Measurements from ENCODE around the gene RNLS.

DNA sequence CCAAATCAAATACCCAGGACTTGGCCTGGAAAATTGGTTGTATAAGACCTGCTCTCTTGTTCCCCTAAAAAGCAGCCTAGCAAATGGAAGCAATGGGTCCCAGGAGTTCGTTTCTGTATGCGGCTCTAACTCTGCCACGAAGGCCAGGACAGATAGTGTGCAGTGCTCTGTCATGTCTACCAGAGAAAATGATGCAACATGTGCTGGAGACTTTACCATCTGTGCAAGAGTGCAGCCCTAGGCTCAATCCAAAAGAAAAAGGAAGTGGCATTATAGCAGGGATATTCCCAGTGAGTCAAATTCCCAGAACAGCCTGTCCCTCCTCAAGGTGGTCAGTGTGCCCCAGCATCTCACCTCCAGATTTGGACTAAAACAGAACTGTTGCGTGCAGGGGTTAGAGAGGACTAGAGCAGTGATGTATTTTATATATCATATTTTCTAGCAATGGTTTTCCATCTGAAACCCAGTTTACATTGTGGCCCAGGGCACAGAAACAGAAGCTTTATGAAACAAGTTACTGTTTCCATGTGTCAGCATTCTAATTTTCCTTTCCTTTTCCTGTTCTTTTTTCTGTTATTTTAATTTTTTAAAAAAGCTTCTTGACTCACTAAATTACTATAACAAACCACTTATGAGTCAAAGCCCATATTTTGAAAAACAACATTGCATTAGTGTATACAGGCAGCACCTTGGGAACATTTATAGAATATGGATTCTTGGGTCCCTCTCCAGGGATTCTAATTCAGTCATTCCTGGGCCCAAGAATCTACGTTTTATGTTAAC lies 311.2 kb downstream of the RNLS start:
- TF ChIP-seq, protein P1, sequence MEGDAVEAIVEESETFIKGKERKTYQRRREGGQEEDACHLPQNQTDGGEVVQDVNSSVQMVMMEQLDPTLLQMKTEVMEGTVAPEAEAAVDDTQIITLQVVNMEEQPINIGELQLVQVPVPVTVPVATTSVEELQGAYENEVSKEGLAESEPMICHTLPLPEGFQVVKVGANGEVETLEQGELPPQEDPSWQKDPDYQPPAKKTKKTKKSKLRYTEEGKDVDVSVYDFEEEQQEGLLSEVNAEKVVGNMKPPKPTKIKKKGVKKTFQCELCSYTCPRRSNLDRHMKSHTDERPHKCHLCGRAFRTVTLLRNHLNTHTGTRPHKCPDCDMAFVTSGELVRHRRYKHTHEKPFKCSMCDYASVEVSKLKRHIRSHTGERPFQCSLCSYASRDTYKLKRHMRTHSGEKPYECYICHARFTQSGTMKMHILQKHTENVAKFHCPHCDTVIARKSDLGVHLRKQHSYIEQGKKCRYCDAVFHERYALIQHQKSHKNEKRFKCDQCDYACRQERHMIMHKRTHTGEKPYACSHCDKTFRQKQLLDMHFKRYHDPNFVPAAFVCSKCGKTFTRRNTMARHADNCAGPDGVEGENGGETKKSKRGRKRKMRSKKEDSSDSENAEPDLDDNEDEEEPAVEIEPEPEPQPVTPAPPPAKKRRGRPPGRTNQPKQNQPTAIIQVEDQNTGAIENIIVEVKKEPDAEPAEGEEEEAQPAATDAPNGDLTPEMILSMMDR (conservative IDR thresholded peaks at IDR 0.05; ENCODE audit: low read depth, low read length) = no peak
- TF ChIP-seq EZH2 (IDR thresholded peaks at IDR 0.05; ENCODE audit: borderline replicate concordance, low read depth, low read length, poor library complexity, severe bottlenecking) = no peak

Data from A673 (cell line).